ENCODE measurements around the gene PLLP. TPM values are rescaled to one million over a fixed set of nuclear protein-coding genes. Genes with fewer than 3 reads are reported as not detected.

The PLLP gene
- polyA plus RNA-seq, 3 donors, result 0.52 to 1.2 (median 0.97) TPM

DNA sequence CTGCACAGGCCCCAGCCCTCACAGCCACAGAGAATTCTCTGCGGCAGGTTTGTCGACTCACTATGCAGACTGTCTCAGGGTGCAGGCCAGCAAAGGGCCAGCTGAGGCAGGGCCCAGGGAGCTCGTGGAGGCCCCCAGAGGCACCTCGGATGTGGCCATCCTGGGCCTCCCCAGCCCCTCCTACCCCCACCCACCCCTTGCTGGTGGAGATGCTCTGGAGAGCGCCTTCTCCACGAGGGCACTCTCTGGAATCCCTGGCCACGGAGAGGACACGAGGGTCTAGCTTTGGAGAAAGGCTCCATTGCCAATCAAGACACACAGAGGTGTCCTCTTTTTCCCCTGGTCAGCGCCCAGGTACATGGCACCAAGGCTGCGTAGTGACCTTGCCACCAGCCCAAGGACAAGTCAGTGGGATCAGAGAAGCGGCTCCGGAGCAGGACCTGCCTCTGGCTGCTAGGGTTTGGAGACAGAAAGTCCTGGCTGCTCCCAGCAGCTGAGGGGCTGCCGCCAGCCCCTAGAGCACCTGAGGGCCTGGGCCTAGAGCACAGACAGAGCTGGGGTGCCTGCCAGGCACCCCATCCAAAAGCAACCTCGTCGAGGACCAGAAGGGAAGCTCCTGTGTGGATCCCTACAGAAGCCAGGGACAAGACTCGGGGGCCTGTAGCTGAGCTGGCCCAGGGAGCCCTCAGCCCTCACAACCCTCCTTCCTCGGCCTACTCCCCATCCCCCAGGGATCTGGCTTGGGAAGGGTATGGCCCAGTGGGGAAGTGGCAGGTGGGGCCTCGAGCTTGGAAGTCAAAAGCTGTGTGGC is 20.7 kb downstream of the PLLP start:
- peaks cover 5 to 8% of the 10 kb centered on the region in 2 donors for H3K4me1 ChIP-seq (ENCODE audit: control insufficient read depth in 1 of 2, insufficient read depth in 2 of 2, low read length in 2 of 2)
- no peaks in the 10 kb centered on the region for H4K20me1 ChIP-seq (ENCODE audit: insufficient read depth, low read length)
- no peak overlapping the region for H3K9ac ChIP-seq (ENCODE audit: insufficient read depth, low read length, poor library complexity, severe bottlenecking)
- TF ChIP-seq, protein P1, sequence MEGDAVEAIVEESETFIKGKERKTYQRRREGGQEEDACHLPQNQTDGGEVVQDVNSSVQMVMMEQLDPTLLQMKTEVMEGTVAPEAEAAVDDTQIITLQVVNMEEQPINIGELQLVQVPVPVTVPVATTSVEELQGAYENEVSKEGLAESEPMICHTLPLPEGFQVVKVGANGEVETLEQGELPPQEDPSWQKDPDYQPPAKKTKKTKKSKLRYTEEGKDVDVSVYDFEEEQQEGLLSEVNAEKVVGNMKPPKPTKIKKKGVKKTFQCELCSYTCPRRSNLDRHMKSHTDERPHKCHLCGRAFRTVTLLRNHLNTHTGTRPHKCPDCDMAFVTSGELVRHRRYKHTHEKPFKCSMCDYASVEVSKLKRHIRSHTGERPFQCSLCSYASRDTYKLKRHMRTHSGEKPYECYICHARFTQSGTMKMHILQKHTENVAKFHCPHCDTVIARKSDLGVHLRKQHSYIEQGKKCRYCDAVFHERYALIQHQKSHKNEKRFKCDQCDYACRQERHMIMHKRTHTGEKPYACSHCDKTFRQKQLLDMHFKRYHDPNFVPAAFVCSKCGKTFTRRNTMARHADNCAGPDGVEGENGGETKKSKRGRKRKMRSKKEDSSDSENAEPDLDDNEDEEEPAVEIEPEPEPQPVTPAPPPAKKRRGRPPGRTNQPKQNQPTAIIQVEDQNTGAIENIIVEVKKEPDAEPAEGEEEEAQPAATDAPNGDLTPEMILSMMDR (IDR thresholded peaks at IDR 0.05), result no peak
- no peaks in the 10 kb centered on the region for H3K9me3 ChIP-seq (replicated peaks in 1 of 2; ENCODE audit: control insufficient read depth in 1 of 2, insufficient read depth in 1 of 2, low read length in 2 of 2)
- no peak for DNase-seq
- WGBS (ENCODE audit: insufficient coverage), result 90% methylated on average over 11 of the region's 18 CpGs
- no peaks in the 10 kb centered on the region for H3K36me3 ChIP-seq (replicated peaks in 1 of 2; ENCODE audit: control insufficient read depth in 1 of 2, insufficient read depth in 2 of 2, low read length in 2 of 2)
- Mint-ChIP-seq H3K27ac (no peak overlapping the region), H3K9me3 (peaks cover 0 to 2% (median 0%) of the 10 kb centered on the region in 7 donors), H3K27me3 (ENCODE audit: low read depth in 3 of 3) (peaks cover 0 to 5% (median 0%) of the 10 kb centered on the region in 3 donors), H3K4me3 (no peak overlapping the region), H3K4me1 (peaks cover 13% of the 10 kb centered on the region), H3K36me3 (no peaks in the 10 kb centered on the region)
- no peak overlapping the region for H3K27ac ChIP-seq (ENCODE audit: low read depth in 1 of 2, low read length in 2 of 2)
- peak overlapping the region; percentile 17 for H2AFZ ChIP-seq (ENCODE audit: insufficient read depth, low read depth, low read length, poor library complexity, severe bottlenecking)
- H3K27me3 ChIP-seq (ENCODE audit: control insufficient read depth in 2 of 2, insufficient read depth in 2 of 2, low read length in 2 of 2), result no peaks in the 10 kb centered on the region
- H3K79me2 ChIP-seq (ENCODE audit: insufficient read depth, low read length), result no peaks in the 10 kb centered on the region
- intact Hi-C loops (cut with micrococcal nuclease), result no loop called here
- H3K4me2 ChIP-seq (replicated peaks; ENCODE audit: extremely low read depth, low read length, poor library complexity, severe bottlenecking), result no peak overlapping the region
- H3K4me3 ChIP-seq (replicated peaks in 1 of 3; ENCODE audit: low read depth in 2 of 3, low read length in 3 of 3), result no peak overlapping the region

DNA sequence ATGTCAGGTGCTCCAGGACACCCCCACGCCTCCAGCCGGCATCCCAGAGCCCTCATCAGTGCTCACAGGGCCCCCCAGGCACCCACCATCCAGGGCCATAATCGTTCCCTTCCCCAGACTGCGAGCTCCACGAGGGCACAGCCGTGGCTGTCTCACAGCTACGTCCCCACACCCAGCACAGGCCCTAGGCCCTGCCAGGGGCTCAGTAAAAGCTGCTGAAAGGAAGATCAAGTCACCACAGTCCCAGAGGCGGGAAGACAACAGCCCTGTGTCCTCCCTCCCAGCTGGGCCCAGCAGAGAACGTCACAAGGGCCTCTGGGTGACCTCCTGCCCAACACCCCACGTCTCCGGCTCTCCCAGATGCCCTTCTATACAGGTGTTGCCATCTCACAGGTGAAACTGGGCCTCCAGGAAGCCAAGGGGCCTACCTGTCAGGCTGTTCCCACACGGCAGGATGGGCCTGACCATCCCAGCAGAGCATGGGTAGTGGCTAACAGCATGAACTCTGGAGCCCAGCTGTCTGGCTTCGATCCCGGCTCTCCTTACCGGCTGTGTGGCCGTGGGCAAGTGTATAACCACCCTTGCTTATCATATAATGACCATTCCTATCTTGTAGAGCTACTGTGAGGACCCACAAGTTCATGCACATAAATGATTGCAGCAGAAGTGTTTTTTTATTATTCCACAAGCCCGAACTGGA is 21.5 kb downstream of the PLLP start:
- H3K4me1 Mint-ChIP-seq, result peaks cover 13% of the 10 kb centered on the region
- intact Hi-C loops (cut with micrococcal nuclease), result no loop called here
- Histone ChIP-seq H3K36me3 (replicated peaks in 1 of 2; ENCODE audit: control insufficient read depth in 1 of 2, insufficient read depth in 2 of 2, low read length in 2 of 2) (no peaks in the 10 kb centered on the region), H3K27ac (ENCODE audit: low read depth in 1 of 2, low read length in 2 of 2) (no peak overlapping the region), H3K27me3 (ENCODE audit: control insufficient read depth in 2 of 2, insufficient read depth in 2 of 2, low read length in 2 of 2) (no peaks in the 10 kb centered on the region), H3K9me3 (replicated peaks in 1 of 2; ENCODE audit: control insufficient read depth in 1 of 2, insufficient read depth in 1 of 2, low read length in 2 of 2) (no peaks in the 10 kb centered on the region), H3K4me3 (replicated peaks in 1 of 3; ENCODE audit: low read depth in 2 of 3, low read length in 3 of 3) (no peak overlapping the region), H4K20me1 (ENCODE audit: insufficient read depth, low read length) (no peaks in the 10 kb centered on the region), H3K79me2 (ENCODE audit: insufficient read depth, low read length) (no peaks in the 10 kb centered on the region), H3K4me1 (ENCODE audit: control insufficient read depth in 1 of 2, insufficient read depth in 2 of 2, low read length in 2 of 2) (peaks cover 5 to 8% of the 10 kb centered on the region in 2 donors), H2AFZ (ENCODE audit: insufficient read depth, low read depth, low read length, poor library complexity, severe bottlenecking) (no peak overlapping the region), H3K9ac (ENCODE audit: insufficient read depth, low read length, poor library complexity, severe bottlenecking) (no peak overlapping the region), H3K4me2 (replicated peaks; ENCODE audit: extremely low read depth, low read length, poor library complexity, severe bottlenecking) (no peak overlapping the region)
- peaks cover 0 to 2% (median 0%) of the 10 kb centered on the region in 7 donors for H3K9me3 Mint-ChIP-seq
- WGBS (ENCODE audit: insufficient coverage), result 93% methylated on average over 16 of the region's 17 CpGs
- no peaks in the 10 kb centered on the region for H3K36me3 Mint-ChIP-seq
- H3K4me3 Mint-ChIP-seq, result no peak overlapping the region
- TF ChIP-seq, protein P1 (IDR thresholded peaks at IDR 0.05), result no peak
- no peak for DNase-seq
- no peak overlapping the region for H3K27ac Mint-ChIP-seq
- peaks cover 0 to 5% (median 4%) of the 10 kb centered on the region in 3 donors for H3K27me3 Mint-ChIP-seq (ENCODE audit: low read depth in 3 of 3)

All from CD14-positive monocyte (primary cell).